ENCODE measurements around the gene MAMLD1. TPM values are rescaled to one million over a fixed set of nuclear protein-coding genes. Genes with fewer than 3 reads are reported as not detected.

The MAMLD1 gene
- total and polyA plus RNA-seq, 9 of the 15 experiments (the other 6 are each of a cell fraction or from before 2014, with no cell fraction given): 0.12 to 0.18 TPM; not detected in 7

- Histone ChIP-seq H3K27ac (ENCODE audit: extremely low read depth, low read depth, low read length) (no peak overlapping the region), H3K9ac (ENCODE audit: insufficient read depth in 1 of 2, low read depth in 2 of 2, low read length in 2 of 2) (no peak overlapping the region), H4K20me1 (replicated peaks; ENCODE audit: control insufficient read depth, insufficient read depth, low read length) (no peaks in the 10 kb centered on the region), H3K27me3 (ENCODE audit: control insufficient read depth in 2 of 2, insufficient read depth in 2 of 2, low read length in 2 of 2) (0 out of 5 replicates have a peak, but pooled peaks cover 0 to under 1% of the 10 kb centered on the region in 2 experiments), H3K4me3 (no peak overlapping the region), H3K36me3 (ENCODE audit: control insufficient read depth, insufficient read depth, low read length) (no peaks in the 10 kb centered on the region), H3K9me3 (replicated peaks; ENCODE audit: control insufficient read depth, insufficient read depth, low read depth, low read length) (no peaks in the 10 kb centered on the region), H2AFZ (ENCODE audit: low read depth, low read length) (no peak overlapping the region), H3K4me2 (ENCODE audit: insufficient read depth, low read length) (no peak overlapping the region), H3K4me1 (replicated peaks in 1 of 2; ENCODE audit: control insufficient read depth in 2 of 2, insufficient read depth in 2 of 2, low read length in 2 of 2) (peaks cover 0 to 10% of the 10 kb centered on the region in 2 experiments; a peak in 2 of 5 replicates), H3K9me1 (ENCODE audit: control insufficient read depth, insufficient read depth, low read length) (no peaks in the 10 kb centered on the region), H3K79me2 (ENCODE audit: control insufficient read depth, insufficient read depth, low read length) (no peaks in the 10 kb centered on the region)
- peak; percentile 12 to 30 (median 16) for DNase-seq (ENCODE audit: extremely low read depth in 1 of 4, low spot score in 3 of 4)
- ATAC-seq: peak; percentile 75
- BruUV-seq (replicated peaks): no TSS peak
- in situ Hi-C loops (cut with MboI): no loop called here
- CTCF ChIA-PET (ENCODE audit: low intra/inter-chr PET ratio): no interaction called here
- POLR2A ChIA-PET: no interaction called here
- intact Hi-C loops (cut with micrococcal nuclease): loop anchor here (1.0 kb wide), 1 partner anchor 101 kb away; no protein-coding TSS in a partner anchor
- WGBS (ENCODE audit: insufficient coverage, low coverage, missing lambda C conversion rate): 5% methylated on average over 3 of the region's 3 CpGs
- no peak for FAIRE-seq
- TF ChIP-seq RAD21 (CRISPR knock-in tag; conservative IDR thresholded peaks at IDR 0.05 in 1 of 2, IDR thresholded peaks at IDR 0.05 in 1 of 2): peak in 1 of 2 experiments; percentile 30; a peak in 3 of 4 replicates
- TF ChIP-seq MYBL2 (IDR thresholded peaks at IDR 0.05; ENCODE audit: low read depth): no peak
- TF ChIP-seq MYBL2 (CRISPR knock-in tag; IDR thresholded peaks at IDR 0.05; ENCODE audit: borderline replicate concordance): no peak
- TF ChIP-seq ZC3H4 (CRISPR knock-in tag; IDR thresholded peaks at IDR 0.05; ENCODE audit: borderline replicate concordance): no peak
- TF ChIP-seq ZZZ3 (IDR thresholded peaks at IDR 0.05): no peak
- TF ChIP-seq ZBTB17 (CRISPR knock-in tag; IDR thresholded peaks at IDR 0.05): no peak
- TF ChIP-seq MBD2 (IDR thresholded peaks at IDR 0.05; ENCODE audit: borderline replicate concordance, low read depth): no peak
- TF ChIP-seq USF1 (CRISPR knock-in tag; IDR thresholded peaks at IDR 0.05): no peak
- no peak for TF ChIP-seq HNRNPL (IDR thresholded peaks at IDR 0.05; ENCODE audit: low read depth, low read length)
- TF ChIP-seq ZKSCAN8 (CRISPR knock-in tag; IDR thresholded peaks at IDR 0.05): no peak
- TF ChIP-seq ZNF184 (CRISPR knock-in tag; IDR thresholded peaks at IDR 0.05): no peak
- TF ChIP-seq IRF9 (tag; IDR thresholded peaks at IDR 0.05): no peak
- no peak for TF ChIP-seq HOMEZ (CRISPR knock-in tag; IDR thresholded peaks at IDR 0.05)
Measured at GRCh38 chrX:150486011-150486410, 122.9 kb downstream of the MAMLD1 start.

Measured in K562 (cell line).